Measurements from ENCODE around the gene RALGPS1.

GRCh38 chr9:127225801-127226625 is 311.4 kb downstream of the RALGPS1 start:
- TF ChIP-seq CTCF (IDR thresholded peaks at IDR 0.05; ENCODE audit: low read length) (no peak), EZH2 (optimal IDR thresholded peaks at IDR 0.05; ENCODE audit: low read depth, low read length) (no peak)
